HepG2 (cell line): Measurements from ENCODE around the gene IL1RAP. TPM values are rescaled to one million over a fixed set of nuclear protein-coding genes. Genes with fewer than 3 reads are reported as not detected.

Experiments
- BRD4 ChIP-seq: sonication (generic); formaldehyde crosslinking; IDR thresholded peaks from 2 replicates; pipeline ENCODE4 v1.4.0; 2020; ENCODE audit warnings: missing genetic modification reagents
- CREB1 ChIP-seq, 2 experiments: fragments of 450-650 bp in 1 of 2; IDR thresholded peaks; 2 replicates each; pipeline ENCODE4 v1.6.1; 2016 to 2017; ENCODE audit warnings: control low read depth in 1 of 2, mild to moderate bottlenecking in 1 of 2, missing compliant biosample characterization in 1 of 2, missing genetic modification characterization in 1 of 2
- DPF2 ChIP-seq: sonication (generic); formaldehyde crosslinking; IDR thresholded peaks from 2 replicates; pipeline ENCODE4 v1.4.0; 2020; ENCODE audit warnings: mild to moderate bottlenecking, low read depth, missing genetic modification reagents, borderline replicate concordance
- FIP1L1 ChIP-seq: fragments of 200-400 bp; formaldehyde crosslinking; IDR thresholded peaks from 2 replicates; pipeline ENCODE4 v1.6.1; 2018; ENCODE audit warnings: low read depth, mild to moderate bottlenecking, low read length, moderate library complexity, borderline replicate concordance; ENCODE audit not compliant: insufficient read depth
- HHEX ChIP-seq: IDR thresholded peaks from 2 replicates; pipeline ENCODE4 v1.6.1; 2016; ENCODE audit warnings: control low read depth
- NFKBIZ ChIP-seq: IDR thresholded peaks from 2 replicates; pipeline ENCODE4 v1.6.1; 2018; ENCODE audit warnings: missing genetic modification reagents, missing compliant biosample characterization
- RARA ChIP-seq: IDR thresholded peaks from 2 replicates; pipeline ENCODE4 v1.6.1; 2016; ENCODE audit warnings: missing genetic modification reagents, missing compliant biosample characterization
- SNAPC4 ChIP-seq: sonication (generic); formaldehyde crosslinking; IDR thresholded peaks from 2 replicates; pipeline ENCODE4 v1.4.0; 2020; ENCODE audit warnings: mild to moderate bottlenecking, missing genetic modification reagents
- XRCC5 ChIP-seq: fragments of 200-400 bp; formaldehyde crosslinking; optimal IDR thresholded peaks from 2 replicates; pipeline ENCODE3; 2017; ENCODE audit warnings: mild to moderate bottlenecking, low read length
- ZBTB10 ChIP-seq: sonication (generic); formaldehyde crosslinking; IDR thresholded peaks from 2 replicates; pipeline ENCODE4 v1.4.0; 2020; ENCODE audit warnings: missing genetic modification reagents, borderline replicate concordance
- ZFYVE20 ChIP-seq: sonication (generic); formaldehyde crosslinking; IDR thresholded peaks from 2 replicates; pipeline ENCODE4 v1.8.0; 2023; ENCODE audit warnings: low read depth, mild to moderate bottlenecking, moderate library complexity, missing genetic modification reagents, borderline replicate concordance
- ZNF160 ChIP-seq: sonication (generic); formaldehyde crosslinking; IDR thresholded peaks from 2 replicates; pipeline ENCODE4 v1.8.0; 2022; ENCODE audit warnings: mild to moderate bottlenecking, inconsistent platforms, missing genetic modification reagents
- ZNF615 ChIP-seq: sonication (generic); formaldehyde crosslinking; IDR thresholded peaks from 2 replicates; pipeline ENCODE4 v1.5.0; 2020; ENCODE audit warnings: mild to moderate bottlenecking, missing genetic modification reagents, borderline replicate concordance
- ZNF670 ChIP-seq: sonication (generic); formaldehyde crosslinking; IDR thresholded peaks from 2 replicates; pipeline ENCODE4 v1.8.0; 2022; ENCODE audit warnings: mild to moderate bottlenecking, missing genetic modification reagents, borderline replicate concordance
- ZNF709 ChIP-seq: sonication (generic); formaldehyde crosslinking; IDR thresholded peaks from 2 replicates; pipeline ENCODE4 v1.5.0; 2020; ENCODE audit warnings: mild to moderate bottlenecking, missing genetic modification reagents
- polyA plus RNA-seq, 8 experiments: library from polyadenylated mRNA; depleted of rRNA in 3 of 8; stranded (reverse) in 7 of 8; unstranded in 1 of 8; fragments of >200 nt; fragmentation: Illumina TruSeq in 4 of 8; extraction: Trizol in 4 of 8; gene quantifications; 2 replicates each; pipeline versions ENCODE4 v1.2.1 to v1.2.3, GENCODE V29; 2011 to 2016; ENCODE audit warnings: low read depth in 4 of 8, missing spikeins in 1 of 8, mixed read lengths in 1 of 8; ENCODE audit not compliant: insufficient read depth in 1 of 8
- total RNA-seq, 5 experiments: library from RNA; depleted of rRNA; stranded (reverse); fragments of >200 nt; fragmentation: Illumina TruSeq; extraction: Trizol; gene quantifications; 2 replicates each; pipeline ENCODE4 v1.2.3, GENCODE V29; 2016; ENCODE audit warnings: low read depth in 1 of 5
- TF ChIP-seq, protein P1 (sequence below): sonication (generic); formaldehyde crosslinking; IDR thresholded peaks from 2 replicates; pipeline ENCODE4 v1.5.1; 2020; ENCODE audit warnings: missing genetic modification reagents, mild to moderate bottlenecking, borderline replicate concordance
- TF ChIP-seq, protein P2 (sequence below): sonication (generic); formaldehyde crosslinking; IDR thresholded peaks from 2 replicates; pipeline ENCODE4 v1.4.0; 2020; ENCODE audit warnings: missing genetic modification reagents, mild to moderate bottlenecking, borderline replicate concordance

Gene IL1RAP
- total and polyA plus RNA-seq, 2 of the 13 experiments (the other 11 are each of a cell fraction or from before 2014, with no cell fraction given), result 18.3 to 54.9 TPM

GRCh38 chr3:190548031-190548656 is 34.3 kb downstream of the IL1RAP start (continued):
- TF ChIP-seq SNAPC4 (CRISPR knock-in tag) (no peak), NFKBIZ (CRISPR knock-in tag) (peak; percentile 78), ZNF615 (CRISPR knock-in tag) (no peak), HHEX (no peak), BRD4 (CRISPR knock-in tag) (no peak), ZBTB10 (CRISPR knock-in tag) (no peak), FIP1L1 (no peak), DPF2 (CRISPR knock-in tag) (peak; percentile 89), ZNF709 (CRISPR knock-in tag) (no peak), ZFYVE20 (CRISPR knock-in tag) (no peak), CREB1 (IDR thresholded peaks at IDR 0.05) (no peak), CREB1 (CRISPR knock-in tag; IDR thresholded peaks at IDR 0.05) (peak; percentile 81), ZNF670 (CRISPR knock-in tag) (no peak), RARA (CRISPR knock-in tag) (peak; percentile 93), XRCC5 (no peak), ZNF160 (CRISPR knock-in tag) (no peak)
- TF ChIP-seq, protein P1, sequence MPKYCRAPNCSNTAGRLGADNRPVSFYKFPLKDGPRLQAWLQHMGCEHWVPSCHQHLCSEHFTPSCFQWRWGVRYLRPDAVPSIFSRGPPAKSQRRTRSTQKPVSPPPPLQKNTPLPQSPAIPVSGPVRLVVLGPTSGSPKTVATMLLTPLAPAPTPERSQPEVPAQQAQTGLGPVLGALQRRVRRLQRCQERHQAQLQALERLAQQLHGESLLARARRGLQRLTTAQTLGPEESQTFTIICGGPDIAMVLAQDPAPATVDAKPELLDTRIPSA, result no peak; the same call in 1 of the 2 replicates
- TF ChIP-seq, protein P2, sequence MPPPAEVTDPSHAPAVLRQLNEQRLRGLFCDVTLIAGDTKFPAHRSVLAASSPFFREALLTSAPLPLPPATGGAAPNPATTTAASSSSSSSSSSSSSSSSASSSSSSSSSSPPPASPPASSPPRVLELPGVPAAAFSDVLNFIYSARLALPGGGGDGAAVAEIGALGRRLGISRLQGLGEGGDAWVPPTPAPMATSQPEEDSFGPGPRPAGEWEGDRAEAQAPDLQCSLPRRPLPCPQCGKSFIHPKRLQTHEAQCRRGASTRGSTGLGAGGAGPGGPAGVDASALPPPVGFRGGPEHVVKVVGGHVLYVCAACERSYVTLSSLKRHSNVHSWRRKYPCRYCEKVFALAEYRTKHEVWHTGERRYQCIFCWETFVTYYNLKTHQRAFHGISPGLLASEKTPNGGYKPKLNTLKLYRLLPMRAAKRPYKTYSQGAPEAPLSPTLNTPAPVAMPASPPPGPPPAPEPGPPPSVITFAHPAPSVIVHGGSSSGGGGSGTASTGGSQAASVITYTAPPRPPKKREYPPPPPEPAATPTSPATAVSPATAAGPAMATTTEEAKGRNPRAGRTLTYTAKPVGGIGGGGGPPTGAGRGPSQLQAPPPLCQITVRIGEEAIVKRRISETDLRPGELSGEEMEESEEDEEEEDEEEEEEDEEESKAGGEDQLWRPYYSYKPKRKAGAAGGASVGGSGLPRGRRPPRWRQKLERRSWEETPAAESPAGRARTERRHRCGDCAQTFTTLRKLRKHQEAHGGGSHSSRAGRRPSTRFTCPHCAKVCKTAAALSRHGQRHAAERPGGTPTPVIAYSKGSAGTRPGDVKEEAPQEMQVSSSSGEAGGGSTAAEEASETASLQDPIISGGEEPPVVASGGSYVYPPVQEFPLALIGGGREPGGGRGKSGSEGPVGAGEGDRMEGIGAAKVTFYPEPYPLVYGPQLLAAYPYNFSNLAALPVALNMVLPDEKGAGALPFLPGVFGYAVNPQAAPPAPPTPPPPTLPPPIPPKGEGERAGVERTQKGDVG (CRISPR knock-in tag), result no peak
